Measurements from ENCODE around the gene SHB. TPM values are rescaled to one million over a fixed set of nuclear protein-coding genes. Genes with fewer than 3 reads are reported as not detected.

SHB gene
- total and polyA plus RNA-seq, 8 donors: 16.1 to 26.8 (median 21.9) TPM

DNA sequence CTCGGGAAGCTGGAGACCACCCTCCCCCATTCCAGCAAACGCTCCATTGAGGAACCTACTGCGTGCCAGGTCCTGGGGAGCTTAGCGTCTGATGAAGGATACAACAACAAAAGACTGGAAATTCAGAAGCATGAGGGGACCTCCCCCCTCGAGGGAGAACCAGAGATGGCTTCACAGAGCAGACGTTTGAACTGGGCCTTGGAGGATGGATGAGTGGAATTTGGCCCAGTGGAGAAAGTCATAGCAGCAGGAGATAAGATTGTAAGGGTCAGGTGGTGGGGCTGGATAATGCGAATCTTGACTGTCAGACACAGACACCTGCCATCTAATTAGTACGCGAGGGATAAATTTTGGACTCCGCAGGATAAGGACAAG, 163.9 kb downstream of the SHB start:
- DNase-seq (no peak), ATAC-seq (no peak)
- TF ChIP-seq, protein P1, sequence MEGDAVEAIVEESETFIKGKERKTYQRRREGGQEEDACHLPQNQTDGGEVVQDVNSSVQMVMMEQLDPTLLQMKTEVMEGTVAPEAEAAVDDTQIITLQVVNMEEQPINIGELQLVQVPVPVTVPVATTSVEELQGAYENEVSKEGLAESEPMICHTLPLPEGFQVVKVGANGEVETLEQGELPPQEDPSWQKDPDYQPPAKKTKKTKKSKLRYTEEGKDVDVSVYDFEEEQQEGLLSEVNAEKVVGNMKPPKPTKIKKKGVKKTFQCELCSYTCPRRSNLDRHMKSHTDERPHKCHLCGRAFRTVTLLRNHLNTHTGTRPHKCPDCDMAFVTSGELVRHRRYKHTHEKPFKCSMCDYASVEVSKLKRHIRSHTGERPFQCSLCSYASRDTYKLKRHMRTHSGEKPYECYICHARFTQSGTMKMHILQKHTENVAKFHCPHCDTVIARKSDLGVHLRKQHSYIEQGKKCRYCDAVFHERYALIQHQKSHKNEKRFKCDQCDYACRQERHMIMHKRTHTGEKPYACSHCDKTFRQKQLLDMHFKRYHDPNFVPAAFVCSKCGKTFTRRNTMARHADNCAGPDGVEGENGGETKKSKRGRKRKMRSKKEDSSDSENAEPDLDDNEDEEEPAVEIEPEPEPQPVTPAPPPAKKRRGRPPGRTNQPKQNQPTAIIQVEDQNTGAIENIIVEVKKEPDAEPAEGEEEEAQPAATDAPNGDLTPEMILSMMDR (IDR thresholded peaks at IDR 0.05): no peak
- no peaks in the 10 kb centered on the region for H3K27me3 ChIP-seq
- H3K36me3 ChIP-seq: no peaks in the 10 kb centered on the region
- intact Hi-C loops (cut with DNase I): no loop called here
- peaks cover 15 to 65% of the 10 kb centered on the region in 2 donors for H3K4me1 ChIP-seq
- H3K27ac ChIP-seq: no peak overlapping the region
- H3K9me3 ChIP-seq: no peaks in the 10 kb centered on the region
- H3K4me3 ChIP-seq: peak overlapping the region in 1 of 2 donors; percentile 99

DNA sequence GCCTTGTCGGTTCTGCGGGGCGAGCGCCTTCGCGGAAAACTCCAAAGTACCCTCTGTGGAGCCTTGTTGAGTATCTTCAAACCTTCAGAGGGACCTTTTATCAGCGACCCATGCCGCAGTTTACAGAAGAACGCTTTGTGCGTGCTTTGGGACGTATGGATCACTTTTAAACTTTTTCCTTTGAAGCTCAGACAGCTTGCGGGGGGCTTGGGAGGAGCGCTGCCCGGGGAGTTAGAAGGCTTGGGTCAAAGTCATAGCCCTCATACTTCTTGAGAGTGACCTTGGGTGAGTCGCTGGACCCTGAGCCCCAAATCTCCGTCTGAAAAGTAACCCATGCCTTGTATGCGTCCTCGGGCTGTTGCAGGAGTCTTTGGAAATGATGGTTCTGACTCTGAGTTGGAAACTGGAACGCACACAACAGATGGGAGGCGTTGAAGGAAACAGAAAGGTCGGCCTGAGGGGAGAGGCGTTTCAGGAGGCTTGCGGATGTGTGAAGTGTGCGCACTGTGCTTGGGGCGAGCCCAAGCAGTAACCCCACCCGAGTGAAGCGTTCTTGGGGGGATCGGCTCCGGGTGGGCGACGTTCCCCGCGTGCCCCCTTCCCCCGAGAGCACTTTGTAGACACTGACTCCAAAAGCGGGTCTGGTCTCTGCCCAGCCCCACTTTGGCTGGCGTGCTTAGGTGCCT, 164.4 kb downstream of the SHB start:
- Histone ChIP-seq H3K27ac (peak overlapping the region; percentile 77 to 97), H3K27me3 (no peaks in the 10 kb centered on the region), H3K9me3 (no peaks in the 10 kb centered on the region), H3K4me3 (peak overlapping the region; percentile 75 to 99), H3K36me3 (peaks cover 0 to under 1% of the 10 kb centered on the region in 2 donors), H3K4me1 (peaks cover 15 to 61% of the 10 kb centered on the region in 2 donors)
- DNase-seq (no peak), ATAC-seq (peak; percentile 5)
- TF ChIP-seq, protein P1 (IDR thresholded peaks at IDR 0.05): no peak
- intact Hi-C loops (cut with DNase I): no loop called here

DNA sequence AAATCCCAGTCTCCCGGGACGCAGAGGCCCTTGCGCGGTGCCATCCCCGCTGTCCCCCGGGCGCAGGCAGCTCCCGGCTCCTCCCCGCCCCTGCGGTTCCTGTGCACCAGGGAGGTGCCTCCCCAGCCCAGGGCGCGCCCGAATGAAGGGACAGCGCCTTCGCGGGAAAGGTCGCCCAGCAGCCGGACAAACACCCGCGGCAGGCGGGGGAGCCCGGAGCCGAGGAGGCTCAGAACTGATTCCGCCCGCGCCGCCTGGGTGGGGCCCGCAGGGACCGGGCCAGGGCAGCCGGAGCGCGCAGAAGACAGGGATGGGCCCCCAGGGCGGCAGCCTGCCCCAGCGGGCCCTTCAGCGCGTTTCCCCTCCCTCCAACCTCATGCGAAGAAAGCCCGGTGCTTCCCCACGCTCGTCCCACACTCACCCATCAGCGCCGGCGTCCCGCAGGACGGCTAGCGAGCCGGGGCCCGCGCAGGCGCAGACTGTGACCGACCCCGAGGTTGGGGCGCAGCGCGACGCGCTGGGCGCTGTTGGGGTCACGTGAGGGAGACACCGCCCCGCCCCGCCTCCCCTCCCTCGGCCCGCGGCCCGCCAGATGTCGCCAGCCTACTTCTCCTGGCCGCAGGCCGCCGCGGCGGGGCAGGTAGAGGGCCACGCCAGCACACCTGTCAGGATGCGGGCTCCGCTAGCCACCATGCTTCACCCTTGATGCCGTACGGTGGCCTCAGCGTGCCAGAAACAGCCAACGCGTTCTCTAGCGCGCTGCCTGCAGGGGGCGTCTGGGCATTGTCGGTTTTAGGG, 165.2 kb downstream of the SHB start, which contains the start of gene SLC25A51:
TSS of gene SLC25A51 (minus strand) at position 481 of the 798 bp plus-strand sequence. CDS start 15,577 bp downstream, outside the sequence.
- Histone ChIP-seq H3K27ac (peak within 1 kb of the TSS; percentile 77 to 97), H3K9me3 (no peaks in the 10 kb centered on the region), H3K36me3 (peaks cover 0 to 8% of the 10 kb centered on the region in 2 donors), H3K4me3 (peak within 1 kb of the TSS; percentile 75 to 99), H3K27me3 (no peaks in the 10 kb centered on the region), H3K4me1 (peaks cover 15 to 60% of the 10 kb centered on the region in 2 donors)
- TF ChIP-seq, protein P1 (IDR thresholded peaks at IDR 0.05): peak; percentile 84 to 86
- peak; percentile 89 for ATAC-seq
- peak; percentile 92 to 97 (median 95) for DNase-seq
- intact Hi-C loops (cut with DNase I): no loop called here

DNA sequence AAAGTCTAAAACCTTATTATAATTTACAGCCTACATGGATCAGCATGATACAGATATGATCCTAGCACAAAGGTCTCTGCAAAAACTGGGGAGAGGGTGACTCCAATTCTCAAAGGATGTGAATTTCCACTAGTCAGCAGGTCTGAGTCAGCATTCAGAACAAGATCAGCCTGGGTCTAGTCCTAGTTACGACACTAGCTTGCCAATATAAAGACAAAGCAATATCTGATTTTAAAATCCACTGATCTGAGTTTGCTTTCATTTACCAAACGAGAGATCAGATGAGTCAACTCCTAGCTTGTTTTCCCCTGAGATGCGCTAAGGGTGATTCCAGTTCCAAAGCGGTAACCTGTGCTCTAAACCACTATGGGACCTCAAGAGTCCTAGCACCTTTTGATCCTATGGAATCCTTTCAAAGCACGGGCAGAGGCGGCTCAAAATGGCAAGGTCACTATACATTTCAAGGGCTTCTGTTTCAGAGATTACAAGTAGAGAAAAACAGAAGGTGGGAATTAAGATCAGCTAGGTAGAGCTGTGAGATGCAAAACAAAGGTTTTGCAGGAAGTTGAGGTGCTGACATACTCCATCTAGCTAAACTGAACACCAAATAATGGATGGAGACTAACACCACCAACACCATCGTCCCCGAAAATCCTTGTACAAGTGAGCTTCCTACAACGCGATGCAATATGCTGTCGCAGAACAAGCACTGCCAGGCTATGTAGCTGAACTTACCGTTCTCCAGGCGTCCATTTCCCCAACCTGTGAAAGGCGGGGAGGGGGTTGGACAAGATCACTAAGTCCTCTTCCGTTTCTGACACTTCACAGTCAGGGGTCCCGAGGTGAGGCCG, 166.0 kb downstream of the SHB start:
- H3K27ac ChIP-seq: peak overlapping the region; percentile 77 to 97
- intact Hi-C loops (cut with DNase I): no loop called here
- ATAC-seq (peak; percentile 6), DNase-seq (no peak)
- H3K4me3 ChIP-seq: peak overlapping the region; percentile 75 to 99
- TF ChIP-seq, protein P1 (IDR thresholded peaks at IDR 0.05): no peak
- H3K9me3 ChIP-seq: no peaks in the 10 kb centered on the region
- H3K4me1 ChIP-seq: peaks cover 15 to 52% of the 10 kb centered on the region in 2 donors
- H3K36me3 ChIP-seq: peaks cover 0 to 16% of the 10 kb centered on the region in 2 donors
- H3K27me3 ChIP-seq: no peaks in the 10 kb centered on the region

Data from left lung (tissue), 10 donors.